GM12801 (cell line): ENCODE data around the gene KISS1R.

Experiments
- TF ChIP-seq, protein P1 (sequence below): IDR thresholded peaks from one replicate; pipeline ENCODE4 v1.5.1; 2011; ENCODE audit warnings: control low read depth; ENCODE audit not compliant: insufficient read length; ENCODE audit errors: extremely low read depth

Gene KISS1R

DNA sequence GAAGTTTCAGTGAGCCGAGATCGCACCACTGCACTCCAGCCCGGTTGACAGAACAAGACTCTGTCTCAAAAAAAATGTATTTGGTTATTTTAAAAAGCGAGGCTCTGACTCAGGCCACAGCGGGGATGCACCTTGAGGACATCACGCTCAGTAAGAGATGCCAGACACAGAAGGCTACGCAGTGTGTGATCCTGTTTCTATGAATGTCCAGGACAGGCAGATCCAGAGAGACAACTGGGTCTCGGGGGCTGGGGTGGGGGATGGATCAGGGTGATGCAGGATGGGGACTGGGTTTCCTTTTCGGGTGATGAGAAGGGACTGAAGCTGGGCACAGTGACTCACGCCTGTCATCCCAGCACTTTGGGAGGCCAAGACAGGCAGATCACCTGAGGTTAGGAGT lies 29.5 kb upstream of the KISS1R start:
- TF ChIP-seq, protein P1, sequence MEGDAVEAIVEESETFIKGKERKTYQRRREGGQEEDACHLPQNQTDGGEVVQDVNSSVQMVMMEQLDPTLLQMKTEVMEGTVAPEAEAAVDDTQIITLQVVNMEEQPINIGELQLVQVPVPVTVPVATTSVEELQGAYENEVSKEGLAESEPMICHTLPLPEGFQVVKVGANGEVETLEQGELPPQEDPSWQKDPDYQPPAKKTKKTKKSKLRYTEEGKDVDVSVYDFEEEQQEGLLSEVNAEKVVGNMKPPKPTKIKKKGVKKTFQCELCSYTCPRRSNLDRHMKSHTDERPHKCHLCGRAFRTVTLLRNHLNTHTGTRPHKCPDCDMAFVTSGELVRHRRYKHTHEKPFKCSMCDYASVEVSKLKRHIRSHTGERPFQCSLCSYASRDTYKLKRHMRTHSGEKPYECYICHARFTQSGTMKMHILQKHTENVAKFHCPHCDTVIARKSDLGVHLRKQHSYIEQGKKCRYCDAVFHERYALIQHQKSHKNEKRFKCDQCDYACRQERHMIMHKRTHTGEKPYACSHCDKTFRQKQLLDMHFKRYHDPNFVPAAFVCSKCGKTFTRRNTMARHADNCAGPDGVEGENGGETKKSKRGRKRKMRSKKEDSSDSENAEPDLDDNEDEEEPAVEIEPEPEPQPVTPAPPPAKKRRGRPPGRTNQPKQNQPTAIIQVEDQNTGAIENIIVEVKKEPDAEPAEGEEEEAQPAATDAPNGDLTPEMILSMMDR = no peak

DNA sequence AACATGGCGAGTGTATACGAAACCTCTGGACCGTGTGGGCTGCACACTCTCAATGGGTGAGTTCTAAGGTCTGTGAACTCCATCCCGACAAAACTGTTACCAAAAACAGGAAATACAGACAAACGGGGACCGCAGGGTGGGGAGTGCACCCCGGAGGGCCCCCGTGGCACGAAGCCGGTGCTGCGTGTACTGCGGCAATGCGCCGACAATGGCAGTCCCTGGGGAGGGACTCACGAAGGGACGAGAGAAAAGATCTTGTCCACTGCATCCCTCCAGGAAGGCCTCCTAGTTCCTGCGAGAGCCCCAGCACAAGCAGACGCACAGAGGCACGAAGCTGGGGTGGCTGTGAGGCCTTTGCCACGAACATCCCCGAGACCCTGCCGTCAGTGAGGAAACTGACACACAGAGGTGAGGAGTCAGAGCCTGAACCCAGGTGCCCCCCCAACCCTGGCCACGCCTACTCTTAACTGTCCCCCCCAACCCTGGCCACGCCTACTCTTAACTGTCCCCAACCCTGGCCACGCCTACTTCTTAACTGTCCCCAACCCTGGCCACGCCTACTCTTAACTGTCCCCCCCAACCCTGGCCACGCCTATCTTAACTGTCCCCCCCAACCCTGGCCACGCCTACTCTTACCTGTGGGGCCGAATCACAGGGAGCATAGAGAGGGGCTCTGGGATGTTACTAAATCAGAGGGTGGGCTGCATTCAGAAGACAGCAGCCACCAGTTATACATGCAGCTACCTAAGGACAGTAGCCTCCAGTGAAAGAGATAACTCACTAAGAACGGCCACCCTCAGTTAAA lies 28.4 kb upstream of the KISS1R start:
- TF ChIP-seq, protein P1 = no peak

DNA sequence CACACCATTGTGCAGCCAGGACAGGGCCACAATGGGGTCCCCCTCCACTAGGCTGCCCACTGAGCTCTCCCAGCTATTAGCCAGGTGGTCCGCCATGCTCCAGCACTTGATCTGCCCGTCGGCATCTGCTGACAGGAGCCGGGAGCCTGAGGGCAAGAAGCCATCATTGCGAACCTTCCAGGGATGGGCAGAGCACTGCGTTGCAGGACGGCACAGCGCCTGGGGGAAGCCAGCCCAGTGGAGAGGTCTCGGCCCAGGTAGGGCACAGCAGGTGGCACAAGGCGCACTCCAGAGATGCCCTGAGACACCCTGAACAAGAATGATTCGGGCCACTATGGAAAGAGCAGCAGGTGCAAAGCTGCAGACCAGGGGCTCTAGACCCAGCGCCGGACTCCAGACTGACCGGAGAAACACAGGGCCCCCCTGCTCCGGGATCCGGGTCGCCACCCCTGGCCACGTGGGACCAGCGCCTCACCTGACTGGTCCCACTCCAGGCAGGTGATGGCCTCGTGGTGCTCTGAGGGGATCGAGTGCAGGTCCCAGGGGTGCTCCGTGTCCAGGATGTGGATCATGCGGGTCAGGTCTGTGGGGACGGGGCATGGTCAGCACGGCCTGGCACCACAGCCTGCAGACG lies 27.4 kb upstream of the KISS1R start:
- TF ChIP-seq, protein P1 = no peak

DNA sequence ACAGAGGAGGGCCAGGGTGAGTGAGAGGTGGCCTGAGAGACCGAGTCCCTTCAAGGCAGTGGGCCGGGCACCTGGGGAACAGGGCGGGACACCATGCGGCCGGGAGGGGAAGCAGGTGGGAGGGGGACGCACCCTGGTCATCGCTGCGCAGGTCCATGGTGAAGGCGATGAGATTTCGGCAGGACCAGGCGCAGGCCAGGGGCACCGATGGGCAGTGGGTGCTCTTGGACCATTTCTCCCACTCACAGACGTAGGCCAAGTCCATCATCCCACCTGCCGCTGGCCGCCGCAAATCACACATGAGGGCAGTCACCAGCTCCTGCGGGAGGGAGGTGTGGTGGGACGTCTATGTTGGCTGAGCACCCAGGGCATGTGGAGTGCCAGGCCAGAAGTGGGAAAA lies 26.3 kb upstream of the KISS1R start:
- TF ChIP-seq, protein P1 = no peak

DNA sequence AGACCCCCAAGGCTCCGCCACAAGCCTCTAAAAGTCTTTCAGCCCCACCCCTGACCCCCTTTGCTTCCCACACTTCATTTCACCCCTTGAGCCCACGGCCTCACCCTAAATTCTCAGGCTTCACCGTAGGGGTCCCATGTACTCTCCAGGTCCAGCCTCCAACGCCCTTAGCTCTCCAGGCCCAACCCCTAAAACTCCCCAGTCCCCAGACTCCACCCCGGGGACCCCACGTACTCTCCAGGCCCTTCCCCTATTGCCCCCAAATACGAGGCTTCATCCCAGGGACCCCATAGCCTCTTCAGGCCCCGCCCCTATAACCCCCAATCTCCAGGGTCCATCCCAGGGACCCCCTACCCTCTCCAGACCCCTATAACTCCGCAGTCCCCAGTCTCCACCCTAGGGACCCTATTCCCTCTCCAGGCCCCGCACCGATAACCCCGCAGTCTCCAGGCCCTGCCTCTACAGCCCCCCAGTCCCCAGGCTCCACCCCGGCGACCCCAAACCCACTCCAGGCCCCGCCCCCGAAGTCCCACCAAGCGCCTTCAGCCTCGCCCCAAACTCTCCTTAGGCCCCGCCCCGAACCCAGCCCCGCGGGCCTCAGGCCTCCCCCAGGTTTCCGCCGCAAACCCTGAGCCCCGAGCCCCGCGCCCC lies 24.8 kb upstream of the KISS1R start:
- TF ChIP-seq, protein P1 = no peak

DNA sequence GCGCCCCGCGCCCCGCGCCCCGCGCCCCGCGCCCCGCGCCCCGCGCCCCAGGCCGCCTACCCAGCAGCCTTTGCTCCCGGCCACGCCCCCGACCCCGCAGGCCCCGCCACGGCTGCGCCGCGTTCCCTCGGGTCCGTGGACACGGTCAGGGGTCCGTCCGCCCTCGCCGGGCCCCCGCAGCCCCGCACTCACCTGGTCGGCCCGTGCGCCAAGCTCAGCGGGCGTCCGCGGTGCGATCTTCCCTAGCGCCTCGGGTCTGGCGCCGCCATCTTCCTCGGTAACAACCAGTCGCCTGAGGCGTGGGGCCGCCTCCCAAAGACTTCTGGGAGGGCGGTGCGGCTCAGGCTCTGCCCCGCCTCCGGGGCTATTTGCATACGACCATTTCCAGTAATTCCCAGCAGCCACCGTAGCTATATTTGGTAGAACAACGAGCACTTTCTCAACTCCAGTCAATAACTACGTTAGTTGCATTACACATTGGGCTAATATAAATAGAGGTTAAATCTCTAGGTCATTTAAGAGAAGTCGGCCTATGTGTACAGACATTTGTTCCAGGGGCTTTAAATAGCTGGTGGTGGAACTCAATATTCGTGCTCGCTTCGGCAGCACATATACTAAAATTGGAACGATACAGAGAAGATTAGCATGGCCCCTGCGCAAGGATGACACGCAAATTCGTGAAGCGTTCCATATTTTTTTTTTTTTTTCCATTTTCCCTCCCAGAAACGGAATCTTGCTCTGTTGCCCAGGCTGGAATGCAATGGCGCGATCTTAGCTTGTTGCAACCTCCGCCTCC lies 24.0 kb upstream of the KISS1R start, which contains the start of the genes MED16 and RNU6-9:
TSS of gene MED16 (minus strand) at position 294 of the 796 bp plus-strand sequence. CDS start 2,056 bp downstream, outside the sequence.
TSS of gene RNU6-9 (plus strand) at position 591 of the 796 bp plus-strand sequence.
- TF ChIP-seq, protein P1 = no peak

DNA sequence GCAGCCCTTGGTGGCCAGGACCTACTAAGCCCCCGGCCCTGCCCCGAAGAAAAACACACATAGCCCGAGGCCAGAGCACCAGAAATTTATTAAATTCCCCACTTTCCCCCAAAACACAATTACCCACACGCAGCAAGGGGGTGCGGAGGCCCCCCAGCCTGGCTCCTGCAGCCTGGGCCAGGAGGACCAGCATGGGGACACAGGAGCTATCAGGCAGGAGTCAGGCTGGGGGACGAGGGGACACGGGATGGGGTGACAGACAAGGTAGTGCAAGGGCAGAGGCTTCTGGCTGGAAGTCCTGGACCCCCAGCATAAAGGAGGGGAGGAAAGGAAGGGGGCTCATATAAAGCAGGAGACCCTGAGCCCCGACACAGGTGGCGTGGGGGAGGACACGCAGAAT lies 20.7 kb upstream of the KISS1R start:
- TF ChIP-seq, protein P1 = no peak
